ENCODE measurements around the gene OR2A42. TPM values are rescaled to one million over a fixed set of nuclear protein-coding genes. Genes with fewer than 3 reads are reported as not detected.
"Not testable (repeated sequence)": the region's sequence is repeated elsewhere in the genome, so short reads cannot be mapped to it uniquely, and the experiment has no call there.

Gene OR2A42
- polyA plus RNA-seq (ENCODE audit: low read depth in 6 of 6): under 1 TPM in 1 of 6 donors, not detected in 5; 0.97 TPM

DNA sequence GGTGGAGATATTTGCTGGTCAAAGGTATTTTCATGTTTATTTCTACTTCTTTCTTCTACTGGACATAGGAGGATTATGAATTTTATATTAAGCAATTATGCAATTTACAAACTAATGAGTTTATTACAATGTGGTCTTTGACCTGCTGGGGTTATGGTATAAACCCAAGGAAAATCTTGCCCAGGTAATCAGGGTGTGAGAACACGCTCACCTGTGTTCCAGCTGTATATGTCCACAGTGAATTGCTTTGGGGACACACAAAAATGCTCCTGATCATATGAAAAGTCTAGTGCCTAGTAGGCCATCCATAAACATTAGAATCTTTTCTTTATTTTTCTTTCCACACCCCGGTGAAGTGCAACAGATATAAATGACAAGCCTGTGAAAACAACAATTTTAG, at the start of gene OR2A42:
TSS of gene OR2A42 (minus strand) at position 241 of the 400 bp plus-strand sequence. CDS start 6,762 bp downstream, outside the sequence.
- H3K27ac Mint-ChIP-seq; H3K27me3 Mint-ChIP-seq; H3K4me3 Mint-ChIP-seq; ATAC-seq (ENCODE audit: low read depth in 2 of 2); H3K36me3 Mint-ChIP-seq; H3K9me3 Mint-ChIP-seq; H3K4me1 Mint-ChIP-seq; DNase-seq: not testable (repeated sequence)

GRCh38 chr7:144287171-144287784, 47.9 kb upstream of the OR2A42 start:
- H3K9me3 Mint-ChIP-seq; H3K27me3 Mint-ChIP-seq; H3K36me3 Mint-ChIP-seq; H3K4me1 Mint-ChIP-seq; H3K4me3 Mint-ChIP-seq; H3K27ac Mint-ChIP-seq; DNase-seq; ATAC-seq (ENCODE audit: low read depth in 2 of 2): not testable (repeated sequence)

DNA sequence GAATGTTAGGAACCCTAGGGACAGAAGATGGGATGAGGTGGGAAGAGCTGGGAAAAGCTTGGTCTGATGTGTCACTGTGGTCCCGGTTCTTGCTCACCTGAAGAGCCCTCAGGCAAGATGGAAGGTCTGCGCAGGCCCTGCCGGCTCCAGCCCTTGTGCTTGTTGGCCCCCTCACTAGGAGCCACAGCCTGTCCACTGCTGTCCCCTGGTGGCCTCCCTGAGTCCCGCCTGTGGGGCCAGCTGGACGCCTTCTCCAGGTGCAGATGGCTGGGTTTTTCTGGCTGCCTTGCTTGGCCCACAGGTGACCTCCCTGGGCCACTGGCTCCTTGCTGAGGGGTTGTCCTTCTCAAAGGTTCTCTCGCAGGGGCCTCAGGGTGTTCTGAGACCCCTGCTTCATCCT, 44.3 kb upstream of the OR2A42 start:
- not testable (repeated sequence) for H3K36me3 Mint-ChIP-seq; H3K27ac Mint-ChIP-seq; ATAC-seq (ENCODE audit: low read depth in 2 of 2); H3K27me3 Mint-ChIP-seq; H3K9me3 Mint-ChIP-seq; H3K4me3 Mint-ChIP-seq; H3K4me1 Mint-ChIP-seq; DNase-seq

DNA sequence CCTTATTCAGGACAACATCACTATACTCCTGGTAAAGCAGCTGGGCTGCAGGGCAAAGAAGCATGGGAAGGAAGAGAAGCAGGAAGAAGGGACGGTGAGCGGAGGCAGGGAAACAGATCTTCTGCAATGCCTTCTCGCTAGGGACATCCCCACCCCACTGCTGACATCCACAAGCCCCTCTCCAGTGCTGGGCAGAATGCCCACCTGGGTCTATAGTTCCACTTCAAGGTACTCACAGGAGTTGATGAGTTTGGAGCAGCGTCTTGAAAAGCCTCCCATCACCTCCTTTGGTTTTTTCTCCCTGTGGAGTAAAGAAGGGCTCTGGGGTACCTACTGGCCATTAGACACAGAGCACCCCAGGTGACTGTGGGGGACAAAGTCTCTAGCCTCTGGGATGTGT, 43.1 kb upstream of the OR2A42 start:
- H3K27me3 Mint-ChIP-seq; H3K4me1 Mint-ChIP-seq; H3K27ac Mint-ChIP-seq; H3K4me3 Mint-ChIP-seq; H3K36me3 Mint-ChIP-seq; DNase-seq; H3K9me3 Mint-ChIP-seq; ATAC-seq (ENCODE audit: low read depth in 2 of 2): not testable (repeated sequence)

DNA sequence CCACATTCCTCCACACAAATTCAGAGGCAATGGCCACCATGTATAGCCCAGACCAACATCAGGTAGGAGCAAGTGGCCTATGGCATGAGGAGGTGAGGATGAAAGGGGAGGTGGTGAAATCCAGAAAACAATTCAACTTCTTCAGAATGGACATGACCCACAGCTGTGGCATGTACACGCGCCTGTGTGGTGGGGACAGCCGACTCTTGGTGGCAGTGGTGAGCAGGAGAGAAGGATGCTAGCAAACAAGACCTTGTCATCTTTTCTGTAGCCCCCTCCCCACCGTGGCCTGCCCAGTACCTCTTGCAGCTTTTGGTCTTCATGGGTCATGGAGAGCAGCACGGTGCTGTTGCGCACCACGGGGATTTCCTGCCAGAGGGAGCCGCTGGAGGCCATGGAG, 42.6 kb upstream of the OR2A42 start:
- not testable (repeated sequence) for H3K4me1 Mint-ChIP-seq; H3K27ac Mint-ChIP-seq; H3K4me3 Mint-ChIP-seq; DNase-seq; H3K36me3 Mint-ChIP-seq; H3K9me3 Mint-ChIP-seq; ATAC-seq (ENCODE audit: low read depth in 2 of 2); H3K27me3 Mint-ChIP-seq

DNA sequence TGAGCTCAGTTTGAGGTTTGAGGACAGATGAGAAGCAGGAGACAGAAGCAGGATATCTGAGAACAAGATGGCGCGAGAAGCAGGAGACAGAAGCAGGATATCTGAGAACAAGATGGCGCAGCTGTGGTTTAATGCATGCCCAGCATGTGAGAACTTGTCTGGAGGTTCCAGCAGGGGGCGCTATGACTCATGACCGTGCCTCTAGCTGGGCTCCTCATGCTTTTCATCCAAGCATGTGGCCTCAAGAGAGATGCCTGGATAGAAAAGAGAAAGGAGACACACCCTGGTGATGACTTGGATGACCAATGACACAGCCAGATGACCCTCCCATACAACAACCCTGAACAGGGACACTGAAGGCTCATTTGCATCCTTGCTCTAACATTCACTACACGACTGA, 40.6 kb upstream of the OR2A42 start:
- H3K36me3 Mint-ChIP-seq; ATAC-seq (ENCODE audit: low read depth in 2 of 2); H3K4me3 Mint-ChIP-seq; H3K4me1 Mint-ChIP-seq; DNase-seq; H3K27ac Mint-ChIP-seq; H3K9me3 Mint-ChIP-seq; H3K27me3 Mint-ChIP-seq: not testable (repeated sequence)

DNA sequence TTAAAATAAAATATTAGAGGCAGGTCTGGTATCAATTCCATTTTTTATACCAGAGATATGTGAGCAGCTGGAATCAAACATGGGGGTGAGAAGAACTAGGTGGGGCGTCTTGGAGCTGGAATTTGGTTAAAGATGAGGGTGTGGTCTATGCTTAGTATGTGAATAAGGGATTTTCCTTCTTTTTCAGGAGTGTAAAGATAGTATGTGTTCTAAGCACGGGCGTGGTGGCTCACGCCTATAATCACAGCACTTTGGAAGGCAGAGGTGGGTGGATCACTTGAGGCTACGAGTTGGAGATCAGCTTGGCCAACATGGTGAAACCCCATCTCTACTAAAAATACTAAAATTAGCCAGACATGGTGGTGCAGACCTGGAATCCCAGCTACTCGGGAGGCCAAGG, 35.9 kb upstream of the OR2A42 start:
- H3K4me1 Mint-ChIP-seq; H3K9me3 Mint-ChIP-seq; H3K27ac Mint-ChIP-seq; DNase-seq; ATAC-seq (ENCODE audit: low read depth in 2 of 2); H3K4me3 Mint-ChIP-seq; H3K36me3 Mint-ChIP-seq; H3K27me3 Mint-ChIP-seq: not testable (repeated sequence)

DNA sequence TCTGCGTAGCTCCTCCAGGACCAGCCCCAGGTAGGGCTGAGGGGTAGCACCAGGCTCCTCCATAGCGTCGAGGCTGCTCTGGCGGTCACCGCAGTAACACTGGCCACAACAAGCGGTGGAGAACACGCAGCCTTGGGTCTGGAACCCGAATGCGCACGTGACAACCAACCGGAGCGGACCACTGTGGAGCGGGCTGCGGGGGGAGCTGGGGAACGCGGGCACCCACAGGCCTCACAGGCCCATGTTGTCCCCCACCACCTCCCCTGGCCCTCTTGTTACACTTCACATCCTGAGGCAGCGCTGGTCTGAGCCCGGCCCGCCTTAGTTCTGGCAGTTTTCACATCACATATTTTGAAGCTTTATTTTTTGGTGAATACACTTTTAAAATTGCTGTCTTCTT, 29.8 kb upstream of the OR2A42 start, which contains the start of gene CTAGE8:
TSS of gene CTAGE8 (minus strand) at position 101 of the 400 bp plus-strand sequence. CDS start at position 63, 38 bp downstream.
- H3K36me3 Mint-ChIP-seq; ATAC-seq (ENCODE audit: low read depth in 2 of 2); H3K4me1 Mint-ChIP-seq; H3K4me3 Mint-ChIP-seq; H3K9me3 Mint-ChIP-seq; H3K27me3 Mint-ChIP-seq; DNase-seq; H3K27ac Mint-ChIP-seq: not testable (repeated sequence)

- H3K36me3 Mint-ChIP-seq; H3K27me3 Mint-ChIP-seq; ATAC-seq (ENCODE audit: low read depth in 2 of 2); H3K27ac Mint-ChIP-seq; H3K4me3 Mint-ChIP-seq; H3K4me1 Mint-ChIP-seq; DNase-seq; H3K9me3 Mint-ChIP-seq: not testable (repeated sequence)
Observed at GRCh38 chr7:144264692-144265091, 25.3 kb upstream of the OR2A42 start, which contains the start of gene OR2A7. OR2A7 (minus strand) TSS chr7:144264792; CDS start chr7:144259628, 5,164 bp downstream.

GRCh38 chr7:144262128-144262527, 22.7 kb upstream of the OR2A42 start:
- not testable (repeated sequence) for H3K9me3 Mint-ChIP-seq; H3K36me3 Mint-ChIP-seq; H3K4me1 Mint-ChIP-seq; H3K27me3 Mint-ChIP-seq; H3K4me3 Mint-ChIP-seq; ATAC-seq (ENCODE audit: low read depth in 2 of 2); H3K27ac Mint-ChIP-seq; DNase-seq

DNA sequence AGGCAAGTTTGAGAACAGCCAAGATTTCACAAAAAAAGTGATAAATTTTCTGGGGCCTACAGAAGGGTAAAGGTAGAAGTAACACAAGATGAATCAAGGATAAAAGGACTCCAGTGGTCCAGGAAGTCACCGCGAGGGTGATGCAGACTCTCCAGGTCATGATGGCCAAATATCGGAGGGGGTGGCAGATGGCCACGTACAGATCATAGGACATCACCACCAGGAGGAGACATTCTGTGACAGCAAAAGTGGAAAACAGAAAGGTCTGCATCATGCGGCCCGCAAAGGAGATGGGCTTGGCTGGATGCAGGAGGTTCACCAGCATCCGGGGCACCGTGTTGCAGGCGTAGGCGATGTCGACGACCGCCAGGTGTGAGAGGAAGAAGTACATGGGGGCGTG, 19.7 kb upstream of the OR2A42 start:
- not testable (repeated sequence) for H3K36me3 Mint-ChIP-seq; ATAC-seq (ENCODE audit: low read depth in 2 of 2); H3K27ac Mint-ChIP-seq; H3K27me3 Mint-ChIP-seq; DNase-seq; H3K9me3 Mint-ChIP-seq; H3K4me3 Mint-ChIP-seq; H3K4me1 Mint-ChIP-seq

DNA sequence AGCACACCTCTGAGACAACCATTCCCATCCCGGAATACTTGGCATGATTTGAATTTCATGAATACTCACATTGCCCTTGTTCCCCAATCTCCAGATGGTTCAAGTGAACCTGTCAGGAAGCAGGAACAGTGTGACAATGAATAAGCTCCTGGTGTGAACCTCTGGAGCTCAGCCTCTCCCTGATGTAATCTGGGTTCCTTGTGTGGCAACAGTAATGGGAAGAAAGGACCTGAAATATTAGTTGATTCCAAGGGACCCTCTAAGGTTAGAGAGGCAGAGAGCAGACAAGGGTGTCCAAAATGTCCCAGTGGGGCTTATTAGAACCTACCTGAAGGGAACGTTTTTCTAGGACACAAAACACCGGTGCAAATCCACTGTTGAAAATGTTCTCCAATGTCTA, 16.7 kb upstream of the OR2A42 start:
- DNase-seq: no peak
- Mint-ChIP-seq H3K27me3 (no peaks in the 10 kb centered on the region), H3K9me3 (no peaks in the 10 kb centered on the region), H3K27ac (no peak overlapping the region), H3K36me3 (no peaks in the 10 kb centered on the region), H3K4me1 (no peaks in the 10 kb centered on the region), H3K4me3 (no peak overlapping the region)
- ATAC-seq (ENCODE audit: low read depth in 2 of 2): no peak

DNA sequence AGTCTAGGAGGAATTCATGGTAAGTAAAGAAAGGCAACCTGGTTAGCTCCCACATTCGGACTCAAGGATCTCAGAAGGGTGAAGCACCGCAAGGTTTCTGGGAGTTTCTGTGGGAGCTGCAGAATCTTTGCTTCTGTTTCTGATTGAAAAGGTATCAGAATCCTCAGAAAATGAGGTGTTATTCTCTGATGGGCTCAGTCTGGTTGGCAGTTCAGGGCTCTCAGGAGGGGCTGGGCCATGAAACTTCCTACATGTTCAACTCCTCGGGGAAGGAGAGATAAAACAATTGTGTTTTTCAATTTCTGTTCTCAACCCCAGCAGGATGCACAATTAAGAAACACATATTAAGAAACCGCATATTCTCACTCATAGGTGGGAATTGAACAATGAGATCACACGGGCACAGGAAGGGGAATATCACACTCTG, 16.1 kb upstream of the OR2A42 start:
- no peak for ATAC-seq (ENCODE audit: low read depth in 2 of 2)
- Mint-ChIP-seq H3K36me3 (no peaks in the 10 kb centered on the region), H3K9me3 (no peaks in the 10 kb centered on the region), H3K4me3 (no peak overlapping the region), H3K4me1 (no peaks in the 10 kb centered on the region), H3K27me3 (no peaks in the 10 kb centered on the region), H3K27ac (peak overlapping the region in 2 of 6 donors; percentile 6 to 82)
- DNase-seq: no peak

DNA sequence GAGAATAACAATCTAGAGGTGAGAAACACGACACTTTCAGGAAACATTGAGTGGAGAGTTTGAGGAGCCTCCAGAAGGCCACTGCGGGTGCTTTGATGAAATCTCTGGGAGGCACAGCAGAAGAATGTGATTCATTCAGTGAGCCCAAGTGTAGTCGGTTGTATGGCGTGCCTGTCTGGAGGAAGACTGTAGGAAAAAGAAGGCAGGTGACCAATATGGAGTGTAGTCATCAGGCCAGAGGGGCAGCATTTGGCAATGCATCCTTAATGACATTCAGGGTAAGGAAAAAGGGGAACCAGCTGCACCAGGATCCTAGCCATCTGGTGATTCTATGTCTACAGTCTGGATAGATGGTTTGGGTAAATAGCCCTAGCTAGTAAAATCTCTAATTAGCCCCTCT, 12.9 kb upstream of the OR2A42 start:
- H3K9me3 Mint-ChIP-seq: not testable (repeated sequence)

More for the DNA sequence above, 12.9 kb upstream of the OR2A42 start:
- H3K4me1 Mint-ChIP-seq; DNase-seq; H3K36me3 Mint-ChIP-seq; H3K27ac Mint-ChIP-seq; H3K27me3 Mint-ChIP-seq; ATAC-seq (ENCODE audit: low read depth in 2 of 2); H3K4me3 Mint-ChIP-seq: not testable (repeated sequence)
